Measurements from ENCODE around the gene SPOCK1.

DNA sequence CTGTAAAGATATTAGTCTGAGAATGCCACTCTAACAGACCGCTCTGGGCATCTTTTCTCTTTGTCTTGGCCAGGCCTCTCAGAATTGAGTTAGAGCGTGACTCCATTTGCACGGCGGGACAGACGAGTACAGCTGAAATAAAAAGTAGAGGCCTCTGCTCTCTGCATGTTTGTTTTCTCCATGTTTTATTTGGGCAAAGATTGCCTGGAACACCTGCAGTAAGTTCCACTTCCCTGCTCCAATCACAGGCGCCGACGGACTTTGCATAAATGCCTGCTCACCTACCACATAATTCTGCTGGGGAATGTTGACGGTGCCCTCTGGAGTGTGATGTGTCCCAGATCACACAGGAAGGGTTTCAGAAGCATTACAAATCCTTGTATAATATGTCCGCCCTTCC is 10.6 kb downstream of the SPOCK1 start:
- TF ChIP-seq ARNT (IDR thresholded peaks at IDR 0.05) (no peak), ZNF174 (CRISPR knock-in tag; IDR thresholded peaks at IDR 0.05) (no peak), NCOA6 (IDR thresholded peaks at IDR 0.05) (no peak), SP2 (IDR thresholded peaks at IDR 0.05; ENCODE audit: extremely low read depth, low read depth, low read length, poor library complexity, severe bottlenecking) (no peak), NRF1 (conservative IDR thresholded peaks at IDR 0.05 in 1 of 2, IDR thresholded peaks at IDR 0.05 in 1 of 2) (no peak), POLR2AphosphoS5 (IDR thresholded peaks at IDR 0.05; ENCODE audit: control insufficient read depth, insufficient read depth, low read depth, low read length) (no peak), TEAD1 (CRISPR knock-in tag; IDR thresholded peaks at IDR 0.05) (no peak), ZNF77 (CRISPR knock-in tag; IDR thresholded peaks at IDR 0.05) (no peak), BCL6 (CRISPR knock-in tag; IDR thresholded peaks at IDR 0.05) (no peak), CBFB (CRISPR knock-in tag; IDR thresholded peaks at IDR 0.05) (no peak)
- TF ChIP-seq, protein P1, sequence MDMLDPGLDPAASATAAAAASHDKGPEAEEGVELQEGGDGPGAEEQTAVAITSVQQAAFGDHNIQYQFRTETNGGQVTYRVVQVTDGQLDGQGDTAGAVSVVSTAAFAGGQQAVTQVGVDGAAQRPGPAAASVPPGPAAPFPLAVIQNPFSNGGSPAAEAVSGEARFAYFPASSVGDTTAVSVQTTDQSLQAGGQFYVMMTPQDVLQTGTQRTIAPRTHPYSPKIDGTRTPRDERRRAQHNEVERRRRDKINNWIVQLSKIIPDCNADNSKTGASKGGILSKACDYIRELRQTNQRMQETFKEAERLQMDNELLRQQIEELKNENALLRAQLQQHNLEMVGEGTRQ (CRISPR knock-in tag; IDR thresholded peaks at IDR 0.05): no peak
- TF ChIP-seq, protein P2, sequence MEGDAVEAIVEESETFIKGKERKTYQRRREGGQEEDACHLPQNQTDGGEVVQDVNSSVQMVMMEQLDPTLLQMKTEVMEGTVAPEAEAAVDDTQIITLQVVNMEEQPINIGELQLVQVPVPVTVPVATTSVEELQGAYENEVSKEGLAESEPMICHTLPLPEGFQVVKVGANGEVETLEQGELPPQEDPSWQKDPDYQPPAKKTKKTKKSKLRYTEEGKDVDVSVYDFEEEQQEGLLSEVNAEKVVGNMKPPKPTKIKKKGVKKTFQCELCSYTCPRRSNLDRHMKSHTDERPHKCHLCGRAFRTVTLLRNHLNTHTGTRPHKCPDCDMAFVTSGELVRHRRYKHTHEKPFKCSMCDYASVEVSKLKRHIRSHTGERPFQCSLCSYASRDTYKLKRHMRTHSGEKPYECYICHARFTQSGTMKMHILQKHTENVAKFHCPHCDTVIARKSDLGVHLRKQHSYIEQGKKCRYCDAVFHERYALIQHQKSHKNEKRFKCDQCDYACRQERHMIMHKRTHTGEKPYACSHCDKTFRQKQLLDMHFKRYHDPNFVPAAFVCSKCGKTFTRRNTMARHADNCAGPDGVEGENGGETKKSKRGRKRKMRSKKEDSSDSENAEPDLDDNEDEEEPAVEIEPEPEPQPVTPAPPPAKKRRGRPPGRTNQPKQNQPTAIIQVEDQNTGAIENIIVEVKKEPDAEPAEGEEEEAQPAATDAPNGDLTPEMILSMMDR (IDR thresholded peaks at IDR 0.05 in 2 of 3, conservative IDR thresholded peaks at IDR 0.05 in 1 of 3; ENCODE audit: insufficient read depth in 2 of 3, low read depth in 1 of 3, low read length in 3 of 3): no peak
- TF ChIP-seq, protein P3, sequence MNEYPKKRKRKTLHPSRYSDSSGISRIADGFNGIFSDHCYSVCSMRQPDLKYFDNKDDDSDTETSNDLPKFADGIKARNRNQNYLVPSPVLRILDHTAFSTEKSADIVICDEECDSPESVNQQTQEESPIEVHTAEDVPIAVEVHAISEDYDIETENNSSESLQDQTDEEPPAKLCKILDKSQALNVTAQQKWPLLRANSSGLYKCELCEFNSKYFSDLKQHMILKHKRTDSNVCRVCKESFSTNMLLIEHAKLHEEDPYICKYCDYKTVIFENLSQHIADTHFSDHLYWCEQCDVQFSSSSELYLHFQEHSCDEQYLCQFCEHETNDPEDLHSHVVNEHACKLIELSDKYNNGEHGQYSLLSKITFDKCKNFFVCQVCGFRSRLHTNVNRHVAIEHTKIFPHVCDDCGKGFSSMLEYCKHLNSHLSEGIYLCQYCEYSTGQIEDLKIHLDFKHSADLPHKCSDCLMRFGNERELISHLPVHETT (CRISPR knock-in tag; conservative IDR thresholded peaks at IDR 0.05 in 1 of 2, IDR thresholded peaks at IDR 0.05 in 1 of 2): no peak
- TF ChIP-seq, protein P4, sequence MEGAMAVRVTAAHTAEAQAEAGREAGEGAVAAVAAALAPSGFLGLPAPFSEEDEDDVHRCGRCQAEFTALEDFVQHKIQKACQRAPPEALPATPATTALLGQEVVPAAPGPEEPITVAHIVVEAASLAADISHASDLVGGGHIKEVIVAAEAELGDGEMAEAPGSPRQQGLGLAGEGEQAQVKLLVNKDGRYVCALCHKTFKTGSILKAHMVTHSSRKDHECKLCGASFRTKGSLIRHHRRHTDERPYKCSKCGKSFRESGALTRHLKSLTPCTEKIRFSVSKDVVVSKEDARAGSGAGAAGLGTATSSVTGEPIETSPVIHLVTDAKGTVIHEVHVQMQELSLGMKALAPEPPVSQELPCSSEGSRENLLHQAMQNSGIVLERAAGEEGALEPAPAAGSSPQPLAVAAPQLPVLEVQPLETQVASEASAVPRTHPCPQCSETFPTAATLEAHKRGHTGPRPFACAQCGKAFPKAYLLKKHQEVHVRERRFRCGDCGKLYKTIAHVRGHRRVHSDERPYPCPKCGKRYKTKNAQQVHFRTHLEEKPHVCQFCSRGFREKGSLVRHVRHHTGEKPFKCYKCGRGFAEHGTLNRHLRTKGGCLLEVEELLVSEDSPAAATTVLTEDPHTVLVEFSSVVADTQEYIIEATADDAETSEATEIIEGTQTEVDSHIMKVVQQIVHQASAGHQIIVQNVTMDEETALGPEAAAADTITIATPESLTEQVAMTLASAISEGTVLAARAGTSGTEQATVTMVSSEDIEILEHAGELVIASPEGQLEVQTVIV (CRISPR knock-in tag; IDR thresholded peaks at IDR 0.05; ENCODE audit: borderline replicate concordance): no peak
